ENCODE data around the gene CCNF.

Gene CCNF

GRCh38 chr16:2388139-2388874 is 40.9 kb upstream of the CCNF start:
- no peak for DNase-seq (ENCODE audit: low read depth, low spot score)
- TF ChIP-seq, protein P1, sequence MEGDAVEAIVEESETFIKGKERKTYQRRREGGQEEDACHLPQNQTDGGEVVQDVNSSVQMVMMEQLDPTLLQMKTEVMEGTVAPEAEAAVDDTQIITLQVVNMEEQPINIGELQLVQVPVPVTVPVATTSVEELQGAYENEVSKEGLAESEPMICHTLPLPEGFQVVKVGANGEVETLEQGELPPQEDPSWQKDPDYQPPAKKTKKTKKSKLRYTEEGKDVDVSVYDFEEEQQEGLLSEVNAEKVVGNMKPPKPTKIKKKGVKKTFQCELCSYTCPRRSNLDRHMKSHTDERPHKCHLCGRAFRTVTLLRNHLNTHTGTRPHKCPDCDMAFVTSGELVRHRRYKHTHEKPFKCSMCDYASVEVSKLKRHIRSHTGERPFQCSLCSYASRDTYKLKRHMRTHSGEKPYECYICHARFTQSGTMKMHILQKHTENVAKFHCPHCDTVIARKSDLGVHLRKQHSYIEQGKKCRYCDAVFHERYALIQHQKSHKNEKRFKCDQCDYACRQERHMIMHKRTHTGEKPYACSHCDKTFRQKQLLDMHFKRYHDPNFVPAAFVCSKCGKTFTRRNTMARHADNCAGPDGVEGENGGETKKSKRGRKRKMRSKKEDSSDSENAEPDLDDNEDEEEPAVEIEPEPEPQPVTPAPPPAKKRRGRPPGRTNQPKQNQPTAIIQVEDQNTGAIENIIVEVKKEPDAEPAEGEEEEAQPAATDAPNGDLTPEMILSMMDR (IDR thresholded peaks at IDR 0.05; ENCODE audit: insufficient read depth, low read length, missing control alignments), result no peak
- H3K4me3 ChIP-seq (ENCODE audit: low read depth, low read length), result no peak overlapping the region
- CTCF ChIA-PET, result no interaction called here
- POLR2A ChIA-PET, result interaction anchor here (0.8 kb wide), 1 partner anchor 126 kb away, joined by 3 read pairs; the partner anchor contains the start of gene ATP6V0C

GRCh38 chr16:2388875-2389433 is 40.3 kb upstream of the CCNF start:
- ChIA-PET CTCF (no interaction called here), POLR2A (interaction anchor here (0.8 kb wide), 1 partner anchor 125 kb away, joined by 3 read pairs; the partner anchor contains the start of gene ATP6V0C)
- no peak for DNase-seq (ENCODE audit: low read depth, low spot score)
- no peak overlapping the region for H3K4me3 ChIP-seq (ENCODE audit: low read depth, low read length)
- TF ChIP-seq, protein P1 (IDR thresholded peaks at IDR 0.05; ENCODE audit: insufficient read depth, low read length, missing control alignments), result no peak

GRCh38 chr16:2392025-2392424 is 37.2 kb upstream of the CCNF start:
- TF ChIP-seq, protein P1 (IDR thresholded peaks at IDR 0.05; ENCODE audit: insufficient read depth, low read length, missing control alignments), result no peak
- ChIA-PET POLR2A (no interaction called here), CTCF (interaction anchor here (0.7 to 1.8 kb wide), 4 partner anchors 31 to 109 kb away, joined by 4 to 6 read pairs (median 4); partner anchors contain the start of gene ABCA3)
- DNase-seq (ENCODE audit: low read depth, low spot score), result no peak
- no peak overlapping the region for H3K4me3 ChIP-seq (ENCODE audit: low read depth, low read length)

DNA sequence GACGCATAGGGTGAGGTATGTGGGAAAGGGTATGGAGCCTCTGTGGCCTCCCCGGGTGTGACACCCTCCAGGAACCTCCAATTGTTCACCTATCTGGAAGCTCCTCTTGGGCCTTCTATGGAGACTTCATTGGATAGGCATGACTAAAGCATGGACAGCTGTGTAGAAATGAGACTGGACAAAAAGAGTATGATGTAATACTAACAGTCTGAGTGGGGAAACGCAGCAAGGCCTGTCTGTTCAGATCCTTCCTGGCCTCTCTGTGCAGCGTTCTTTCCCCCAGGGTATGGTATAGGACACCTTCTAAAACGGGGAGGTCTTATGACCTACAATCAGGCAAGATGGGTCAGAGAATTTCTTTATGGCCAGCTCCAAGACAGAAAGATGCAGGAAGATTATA is 30.7 kb upstream of the CCNF start:
- ChIA-PET POLR2A (no interaction called here), CTCF (no interaction called here)
- H3K4me3 ChIP-seq (ENCODE audit: low read depth, low read length), result no peak overlapping the region
- TF ChIP-seq, protein P1 (IDR thresholded peaks at IDR 0.05; ENCODE audit: insufficient read depth, low read length, missing control alignments), result no peak
- DNase-seq (ENCODE audit: low read depth, low spot score), result no peak

DNA sequence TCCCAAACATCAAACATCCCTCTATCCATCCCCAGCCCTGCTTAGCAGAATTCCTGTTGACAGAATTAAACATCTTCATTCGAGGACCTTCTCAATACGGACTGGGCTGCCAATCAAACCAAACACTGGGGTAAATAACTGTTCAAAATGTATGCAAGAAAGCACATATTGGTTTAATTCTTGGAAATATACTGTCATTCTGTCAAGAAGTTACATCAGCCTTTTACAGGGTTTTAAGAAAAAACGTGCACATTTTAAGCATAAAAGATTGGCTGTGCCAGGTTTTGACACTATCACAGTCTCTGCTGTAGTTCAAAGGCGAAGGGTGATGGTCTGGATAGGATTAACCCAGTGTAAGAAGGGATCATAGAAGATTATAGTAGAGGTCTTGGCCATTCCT is 25.1 kb upstream of the CCNF start:
- H3K4me3 ChIP-seq (ENCODE audit: low read depth, low read length), result no peak overlapping the region
- POLR2A ChIA-PET, result no interaction called here
- no peak for DNase-seq (ENCODE audit: low read depth, low spot score)
- TF ChIP-seq, protein P1 (IDR thresholded peaks at IDR 0.05; ENCODE audit: insufficient read depth, low read length, missing control alignments), result no peak
- CTCF ChIA-PET, result no interaction called here

- TF ChIP-seq, protein P1 (IDR thresholded peaks at IDR 0.05; ENCODE audit: insufficient read depth, low read length, missing control alignments), result no peak
- H3K4me3 ChIP-seq (ENCODE audit: low read depth, low read length), result no peak overlapping the region
- POLR2A ChIA-PET, result no interaction called here
- CTCF ChIA-PET, result interaction anchor here (1.2 to 1.3 kb wide), 2 partner anchors 14 to 77 kb away, joined by 3 read pairs; no protein-coding TSS in a partner anchor
- no peak for DNase-seq (ENCODE audit: low read depth, low spot score)
These were observed 14.2 kb upstream of the CCNF start for GRCh38 chr16:2415085-2415484.

Measured in AG04449 (cell line).